NB4 (cell line): ENCODE measurements around the gene KDM4B.

Experiments used
- CTCF ChIP-seq: IDR thresholded peaks from one replicate; pipeline ENCODE4 v1.5.1; 2012; ENCODE audit warnings: low read depth, low read length
- MYC ChIP-seq: IDR thresholded peaks from 2 replicates; pipeline ENCODE4 v1.6.1; 2011; ENCODE audit warnings: low read depth, low read length
- POLR2A ChIP-seq: IDR thresholded peaks from 2 replicates; pipeline ENCODE4 v1.6.1; 2011; ENCODE audit warnings: mild to moderate bottlenecking; ENCODE audit not compliant: insufficient read length; ENCODE audit errors: extremely low read depth
- TF ChIP-seq, protein P1 (sequence below): IDR thresholded peaks from 2 replicates; pipeline ENCODE4 v1.6.1; 2011; ENCODE audit warnings: low read depth, low read length

- TF ChIP-seq POLR2A (no peak), CTCF (peak; percentile 71), MYC (peak; percentile 68)
- TF ChIP-seq, protein P1, sequence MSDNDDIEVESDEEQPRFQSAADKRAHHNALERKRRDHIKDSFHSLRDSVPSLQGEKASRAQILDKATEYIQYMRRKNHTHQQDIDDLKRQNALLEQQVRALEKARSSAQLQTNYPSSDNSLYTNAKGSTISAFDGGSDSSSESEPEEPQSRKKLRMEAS, result peak; percentile 92
These were observed 62.6 kb downstream of the KDM4B start for GRCh38 chr19:5031231-5032100.
